Neural progenitor cell (in vitro differentiated cells): Measurements from ENCODE around the gene RCSD1. TPM values are rescaled to one million over a fixed set of nuclear protein-coding genes. Genes with fewer than 3 reads are reported as not detected.

Source experiments
- DNase-seq: peaks from one replicate; pipeline ENCODE4 v3.0.0-alpha.2; 2016; ENCODE audit warnings: low spot score
- H2AFZ ChIP-seq: fragments of 200-600 bp; sonication (generic); replicated peaks from 2 replicates; pipeline ENCODE4 v1.6.1; 2016; ENCODE audit warnings: antibody characterized with exemption
- H3F3A ChIP-seq: fragments of 200-600 bp; sonication (generic); 2 replicates; pipeline ENCODE4 v1.6.1; 2016; ENCODE audit warnings: antibody characterized with exemption, low read depth
- H3K27ac ChIP-seq: fragments of 200-600 bp; sonication (generic); 2 replicates; pipeline ENCODE4 v1.5.1; 2016; ENCODE audit warnings: mild to moderate bottlenecking
- H3K27me3 ChIP-seq: fragments of 200-600 bp; sonication (generic); 2 replicates; pipeline ENCODE4 v1.6.1; 2016; ENCODE audit warnings: mild to moderate bottlenecking, moderate library complexity
- H3K36me3 ChIP-seq: fragments of 200-600 bp; sonication (generic); 2 replicates; pipeline ENCODE4 v1.5.1; 2016
- H3K4me1 ChIP-seq: fragments of 200-600 bp; sonication (generic); 2 replicates; pipeline ENCODE4 v1.6.1; 2016; ENCODE audit warnings: mixed run types
- H3K4me2 ChIP-seq: fragments of 200-600 bp; sonication (generic); 2 replicates; pipeline ENCODE4 v1.6.1; 2016
- H3K4me3 ChIP-seq: fragments of 200-600 bp; sonication (generic); 2 replicates; pipeline ENCODE4 v1.5.1; 2016
- H3K79me2 ChIP-seq: fragments of 200-600 bp; sonication (generic); 2 replicates; pipeline ENCODE4 v1.6.1; 2016; ENCODE audit warnings: low read depth
- H3K9ac ChIP-seq: fragments of 200-600 bp; sonication (generic); 2 replicates; pipeline ENCODE4 v1.6.1; 2016
- H3K9me3 ChIP-seq: fragments of 200-600 bp; sonication (generic); 2 replicates; pipeline ENCODE4 v1.5.1; 2016; ENCODE audit warnings: low read depth
- H4K20me1 ChIP-seq: fragments of 200-600 bp; sonication (generic); 2 replicates; pipeline ENCODE4 v1.6.1; 2016; ENCODE audit warnings: low read depth
- H3K27ac Mint-ChIP-seq: 3 replicates; pipeline ENCODE4 v1.8.0; 2021; ENCODE audit warnings: mixed read lengths
- H3K27me3 Mint-ChIP-seq: 2 replicates; pipeline ENCODE4 v1.8.0; 2022; ENCODE audit warnings: low read depth, mild to moderate bottlenecking, inconsistent platforms, moderate library complexity, mixed read lengths; ENCODE audit not compliant: insufficient read depth
- H3K36me3 Mint-ChIP-seq: 3 replicates; pipeline ENCODE4 v1.8.0; 2021; ENCODE audit warnings: mixed read lengths
- H3K4me1 Mint-ChIP-seq: 3 replicates; pipeline ENCODE4 v1.8.0; 2021; ENCODE audit warnings: mixed read lengths
- H3K4me3 Mint-ChIP-seq: 3 replicates; pipeline ENCODE4 v1.8.0; 2021; ENCODE audit warnings: mild to moderate bottlenecking, moderate library complexity, mixed read lengths
- H3K9me3 Mint-ChIP-seq: 3 replicates; pipeline ENCODE4 v1.8.0; 2020; ENCODE audit warnings: mixed read lengths
- EZH2 ChIP-seq: fragments of 200-600 bp; sonication (generic); IDR thresholded peaks from 2 replicates; pipeline ENCODE4 v1.6.1; 2017; ENCODE audit warnings: antibody characterized with exemption, mild to moderate bottlenecking, moderate library complexity
- EZH2phosphoT487 ChIP-seq: fragments of 200-600 bp; sonication (generic); IDR thresholded peaks from 2 replicates; pipeline ENCODE4 v1.6.1; 2017; ENCODE audit warnings: antibody characterized with exemption
- total RNA-seq: library from RNA; depleted of rRNA; stranded (reverse); fragments of >200 nt; gene quantifications from 2 replicates; pipeline ENCODE4 v1.2.3, GENCODE V29; 2015; ENCODE audit warnings: low replicate concordance
- TF ChIP-seq, protein P1 (sequence below): fragments of 200-600 bp; sonication (generic); IDR thresholded peaks from 2 replicates; pipeline ENCODE4 v1.5.1; 2017; ENCODE audit warnings: antibody characterized with exemption, mild to moderate bottlenecking

RCSD1 gene
- total RNA-seq, 1 donor from 2014 or later = 0.06 TPM

- no peaks in the 10 kb centered on the region for H3K36me3 Mint-ChIP-seq
- no peak overlapping the region for H3K9ac ChIP-seq
- no peaks in the 10 kb centered on the region for H3K9me3 ChIP-seq
- no peak for DNase-seq
- H3K4me3 ChIP-seq = no peak overlapping the region
- no peaks in the 10 kb centered on the region for H4K20me1 ChIP-seq
- TF ChIP-seq EZH2 = no peak
- no peak for TF ChIP-seq EZH2phosphoT487
- TF ChIP-seq, protein P1, sequence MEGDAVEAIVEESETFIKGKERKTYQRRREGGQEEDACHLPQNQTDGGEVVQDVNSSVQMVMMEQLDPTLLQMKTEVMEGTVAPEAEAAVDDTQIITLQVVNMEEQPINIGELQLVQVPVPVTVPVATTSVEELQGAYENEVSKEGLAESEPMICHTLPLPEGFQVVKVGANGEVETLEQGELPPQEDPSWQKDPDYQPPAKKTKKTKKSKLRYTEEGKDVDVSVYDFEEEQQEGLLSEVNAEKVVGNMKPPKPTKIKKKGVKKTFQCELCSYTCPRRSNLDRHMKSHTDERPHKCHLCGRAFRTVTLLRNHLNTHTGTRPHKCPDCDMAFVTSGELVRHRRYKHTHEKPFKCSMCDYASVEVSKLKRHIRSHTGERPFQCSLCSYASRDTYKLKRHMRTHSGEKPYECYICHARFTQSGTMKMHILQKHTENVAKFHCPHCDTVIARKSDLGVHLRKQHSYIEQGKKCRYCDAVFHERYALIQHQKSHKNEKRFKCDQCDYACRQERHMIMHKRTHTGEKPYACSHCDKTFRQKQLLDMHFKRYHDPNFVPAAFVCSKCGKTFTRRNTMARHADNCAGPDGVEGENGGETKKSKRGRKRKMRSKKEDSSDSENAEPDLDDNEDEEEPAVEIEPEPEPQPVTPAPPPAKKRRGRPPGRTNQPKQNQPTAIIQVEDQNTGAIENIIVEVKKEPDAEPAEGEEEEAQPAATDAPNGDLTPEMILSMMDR = no peak
- H3K27me3 Mint-ChIP-seq = peaks cover 7% of the 10 kb centered on the region
- no peaks in the 10 kb centered on the region for H3K36me3 ChIP-seq
- H2AFZ ChIP-seq = no peak overlapping the region
- H3K4me2 ChIP-seq = no peak overlapping the region
- H3K4me3 Mint-ChIP-seq = no peak overlapping the region
- no peaks in the 10 kb centered on the region for H3K79me2 ChIP-seq
- no peaks in the 10 kb centered on the region for H3F3A ChIP-seq
- H3K9me3 Mint-ChIP-seq = no peaks in the 10 kb centered on the region
- no peaks in the 10 kb centered on the region for H3K27me3 ChIP-seq
- peaks cover 16% of the 10 kb centered on the region for H3K4me1 Mint-ChIP-seq
- H3K27ac Mint-ChIP-seq = no peak overlapping the region
- H3K27ac ChIP-seq = no peak overlapping the region
- no peaks in the 10 kb centered on the region for H3K4me1 ChIP-seq
These were observed 11.9 kb downstream of the RCSD1 start for GRCh38 chr1:167641786-167642500.

DNA sequence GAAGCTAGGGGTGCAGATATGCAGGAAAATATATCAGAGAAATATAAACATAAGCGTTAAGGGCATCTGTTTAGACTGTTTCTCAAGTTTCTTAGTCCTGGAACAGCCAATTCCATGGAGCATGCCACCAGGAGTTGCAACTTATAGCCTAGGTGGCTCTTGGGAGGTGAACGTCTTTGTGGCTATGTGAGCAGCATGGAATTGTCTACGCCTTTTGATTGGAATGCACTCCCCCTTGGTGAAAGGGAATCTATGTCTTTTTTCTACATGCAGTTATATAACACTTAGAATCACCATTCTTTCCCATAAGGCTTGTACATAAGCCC is 12.4 kb downstream of the RCSD1 start:
- peaks cover 6% of the 10 kb centered on the region for H3K27me3 Mint-ChIP-seq
- no peak for DNase-seq
- no peaks in the 10 kb centered on the region for H3K9me3 ChIP-seq
- TF ChIP-seq EZH2phosphoT487 = no peak
- no peak for TF ChIP-seq EZH2
- TF ChIP-seq, protein P1 = no peak
- no peaks in the 10 kb centered on the region for H4K20me1 ChIP-seq
- H3K27ac ChIP-seq = no peak overlapping the region
- no peaks in the 10 kb centered on the region for H3K36me3 Mint-ChIP-seq
- H3K79me2 ChIP-seq = no peaks in the 10 kb centered on the region
- H3K9ac ChIP-seq = no peak overlapping the region
- no peak overlapping the region for H3K4me3 Mint-ChIP-seq
- H2AFZ ChIP-seq = no peak overlapping the region
- H3K27me3 ChIP-seq = no peaks in the 10 kb centered on the region
- H3K4me3 ChIP-seq = no peak overlapping the region
- no peaks in the 10 kb centered on the region for H3K4me1 ChIP-seq
- no peaks in the 10 kb centered on the region for H3F3A ChIP-seq
- no peak overlapping the region for H3K4me2 ChIP-seq
- no peak overlapping the region for H3K27ac Mint-ChIP-seq
- no peaks in the 10 kb centered on the region for H3K36me3 ChIP-seq
- H3K4me1 Mint-ChIP-seq = peaks cover 16% of the 10 kb centered on the region
- no peaks in the 10 kb centered on the region for H3K9me3 Mint-ChIP-seq

DNA sequence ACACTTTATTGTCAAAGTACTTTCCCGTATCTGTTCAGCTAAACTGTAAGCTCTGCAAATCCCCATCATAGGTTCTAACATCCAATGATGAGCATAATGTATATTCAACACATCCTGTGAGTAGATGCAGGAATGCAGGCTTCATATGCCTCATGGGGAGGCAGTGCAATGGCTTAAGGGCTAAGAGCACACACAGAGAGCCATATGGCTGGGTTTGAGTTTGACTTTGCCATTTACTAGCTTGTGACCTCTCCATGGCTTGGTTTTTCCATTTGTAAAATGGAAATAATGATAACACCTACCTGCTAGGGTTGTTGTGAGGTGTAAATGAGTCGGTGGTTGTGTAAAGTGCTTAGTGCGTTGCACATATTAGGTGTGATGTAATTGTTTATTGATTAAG is 13.4 kb downstream of the RCSD1 start:
- H3K9me3 Mint-ChIP-seq = no peaks in the 10 kb centered on the region
- Histone ChIP-seq H3K4me1 (no peaks in the 10 kb centered on the region), H3K79me2 (no peaks in the 10 kb centered on the region), H3K27me3 (no peaks in the 10 kb centered on the region), H4K20me1 (no peaks in the 10 kb centered on the region), H3F3A (no peaks in the 10 kb centered on the region), H3K4me2 (no peak overlapping the region), H3K36me3 (no peaks in the 10 kb centered on the region), H3K9me3 (no peaks in the 10 kb centered on the region), H2AFZ (no peak overlapping the region), H3K9ac (no peak overlapping the region), H3K4me3 (no peak overlapping the region), H3K27ac (no peak overlapping the region)
- no peak for DNase-seq
- TF ChIP-seq EZH2phosphoT487 (no peak), EZH2 (no peak)
- TF ChIP-seq, protein P1 = no peak
- no peak overlapping the region for H3K4me3 Mint-ChIP-seq
- no peak overlapping the region for H3K27ac Mint-ChIP-seq
- no peaks in the 10 kb centered on the region for H3K36me3 Mint-ChIP-seq
- peaks cover 11% of the 10 kb centered on the region for H3K4me1 Mint-ChIP-seq
- H3K27me3 Mint-ChIP-seq = peaks cover under 1% of the 10 kb centered on the region
